Aortic smooth muscle cell (primary cell): Measurements from ENCODE around the gene LY86. TPM values are rescaled to one million over a fixed set of nuclear protein-coding genes. Genes with fewer than 3 reads are reported as not detected.

ENCODE experiments used
- total RNA-seq: library from RNA; depleted of rRNA; stranded (reverse); fragments of >200 nt; gene quantifications from 2 replicates; pipeline ENCODE4 v1.2.3, GENCODE V29; 2014

The LY86 gene
- total RNA-seq = not detected in 2 replicates

DNA sequence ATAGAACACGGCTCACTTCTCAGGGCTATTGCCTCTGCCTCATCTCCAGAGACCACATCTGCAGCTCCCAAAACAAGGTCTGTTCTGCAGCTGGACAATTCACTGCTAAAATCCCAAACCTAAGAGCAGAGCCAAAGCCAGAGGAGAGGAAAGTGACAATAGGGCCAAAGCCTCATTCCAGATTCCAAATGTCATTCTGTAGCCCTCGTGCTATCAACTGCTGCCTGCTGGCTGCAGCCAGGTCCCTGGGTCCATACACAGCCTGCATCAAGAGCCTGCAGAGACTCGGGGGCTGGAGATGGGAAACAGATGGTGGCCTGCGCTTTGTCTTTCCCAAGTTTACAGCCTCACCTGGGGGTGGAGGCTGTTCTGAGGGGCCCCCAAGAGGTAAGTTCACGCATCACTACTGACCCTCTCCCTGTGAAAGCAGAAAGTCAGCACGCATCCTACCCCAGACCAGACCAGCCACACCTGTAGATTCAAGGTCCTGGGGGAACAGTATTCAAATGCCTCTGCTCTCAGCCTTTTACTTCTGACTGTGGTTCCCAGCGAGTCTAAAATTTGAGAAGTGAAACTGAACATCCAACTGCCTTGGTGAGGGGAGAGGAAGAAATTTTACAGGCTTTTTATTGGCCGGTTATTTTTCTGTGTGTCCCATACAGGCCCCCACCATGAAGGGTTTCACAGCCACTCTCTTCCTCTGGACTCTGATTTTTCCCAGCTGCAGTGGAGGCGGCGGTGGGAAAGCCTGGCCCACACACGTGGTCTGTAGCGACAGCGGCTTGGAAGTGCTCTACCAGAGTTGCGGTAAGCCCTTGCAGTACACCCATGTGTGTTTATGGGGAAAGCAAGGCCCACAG is at the start of gene LY86:
Gene LY86 (plus strand): TSS at position 657 of the 860 bp plus-strand sequence. CDS start 15 bp downstream, at position 672.

